Stimulated activated CD4-positive, alpha-beta T cell treated with anti-CD3 and anti-CD28 coated beads, Interleukin-12 subunit alpha, Interleukin-12 subunit beta, amount 100 ng/mL, for 4 hours (primary cell): ENCODE measurements around the gene MEGF11.

ENCODE experiments used
- DNase-seq: peaks from one replicate; pipeline ENCODE4 v3.0.0-alpha.2; 2020

Gene MEGF11

DNA sequence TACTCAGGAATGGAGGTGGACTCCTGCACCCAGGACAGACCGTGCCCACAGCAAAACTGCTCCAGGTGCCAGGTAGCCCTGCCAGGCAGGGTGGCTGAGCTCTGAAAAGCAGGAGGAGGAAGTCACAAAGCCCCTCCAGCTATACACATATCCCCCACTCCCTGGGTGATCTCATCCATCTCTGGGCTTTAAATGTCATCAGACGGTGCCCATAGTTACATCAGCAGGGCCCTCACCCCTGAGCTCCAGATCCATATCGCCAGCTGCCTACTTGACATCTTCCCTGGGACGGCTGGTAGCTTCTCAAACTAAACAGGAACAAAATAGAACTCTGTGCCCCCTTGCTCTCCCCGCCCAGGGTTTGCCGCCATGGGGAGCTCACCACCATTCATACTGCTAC lies 87.7 kb downstream of the MEGF11 start:
- no peak for DNase-seq

DNA sequence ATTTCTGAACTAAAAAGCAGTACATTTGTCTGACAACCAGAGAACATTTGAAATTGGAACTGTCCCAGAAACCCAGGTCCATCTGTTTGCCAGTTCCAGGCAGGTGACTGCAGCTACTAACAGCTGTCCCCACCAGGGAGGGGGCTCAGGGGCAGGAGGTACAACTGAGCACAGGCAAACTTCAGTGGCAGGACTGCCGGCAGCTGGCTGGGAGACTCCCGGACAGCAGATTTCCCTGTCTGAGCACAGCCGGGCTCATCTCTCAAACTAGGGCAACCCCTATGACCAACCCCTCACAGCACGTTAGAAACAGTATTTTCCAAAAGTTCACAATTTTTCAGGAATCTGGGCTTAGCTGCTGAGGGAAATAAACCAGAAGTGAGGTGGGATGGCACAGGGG lies 88.8 kb downstream of the MEGF11 start:
- no peak for DNase-seq

DNA sequence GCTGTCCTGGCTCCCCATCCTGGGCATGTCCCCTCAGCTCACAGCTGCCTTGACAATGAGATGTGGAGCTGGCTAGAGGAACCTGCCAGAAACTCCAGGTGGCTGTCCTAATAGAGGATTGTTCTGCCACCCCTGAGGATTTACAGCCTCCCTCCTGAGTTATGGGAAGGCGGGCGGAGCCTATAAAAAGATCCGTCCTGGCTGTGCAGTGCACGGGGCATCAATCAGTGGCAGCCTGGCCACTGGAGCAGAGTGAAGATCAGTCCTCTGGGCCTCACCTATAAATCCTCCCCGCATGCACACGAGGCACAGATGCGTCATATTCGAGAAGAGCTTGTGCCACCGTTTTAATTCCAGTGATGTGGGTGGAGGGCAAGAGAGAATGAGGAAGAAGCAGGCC lies 90.0 kb downstream of the MEGF11 start:
- no peak for DNase-seq

DNA sequence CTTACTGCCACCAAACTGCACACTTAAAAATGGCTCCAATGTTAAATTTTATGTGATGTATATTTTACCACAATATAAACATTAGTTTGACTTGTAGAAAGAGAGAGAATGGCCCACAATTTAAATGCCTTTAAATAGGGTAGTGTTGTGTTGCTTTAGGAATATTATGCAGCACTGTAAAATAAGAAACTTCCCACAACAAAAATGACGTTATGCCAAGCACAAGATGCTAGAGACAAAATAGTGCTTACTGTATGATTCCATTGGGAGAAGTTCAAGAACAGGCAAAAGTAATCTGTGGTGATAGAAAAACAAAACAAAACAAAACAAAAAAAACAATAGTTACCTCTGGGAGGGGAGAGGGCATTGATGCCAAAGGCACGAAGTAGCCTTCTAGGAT lies 91.3 kb downstream of the MEGF11 start:
- no peak for DNase-seq

DNA sequence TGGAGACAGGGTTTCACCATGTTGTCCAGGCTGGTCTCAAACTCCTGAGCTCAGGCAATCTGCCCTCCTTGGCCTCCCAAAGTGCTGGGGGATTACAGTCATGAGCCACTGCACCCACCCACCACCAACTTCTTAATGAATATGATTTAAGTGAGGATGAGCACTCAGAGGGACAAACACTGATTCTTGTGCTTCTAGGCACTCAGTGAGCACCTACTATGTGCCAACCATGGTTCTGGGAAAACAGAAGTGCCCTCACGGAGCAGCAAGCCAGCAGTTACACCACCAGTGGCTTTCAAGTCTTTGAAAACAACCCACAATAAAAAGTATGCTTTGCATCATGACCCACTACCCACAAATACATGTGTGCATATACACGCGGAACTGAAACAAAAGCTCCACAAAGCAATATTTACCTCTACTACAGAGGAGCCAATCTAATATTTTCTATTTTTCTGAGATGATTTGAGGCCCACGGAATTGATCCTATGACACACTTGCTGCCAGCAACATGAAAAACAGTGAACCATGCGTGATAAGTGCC lies 91.9 kb downstream of the MEGF11 start:
- DNase-seq = no peak

DNA sequence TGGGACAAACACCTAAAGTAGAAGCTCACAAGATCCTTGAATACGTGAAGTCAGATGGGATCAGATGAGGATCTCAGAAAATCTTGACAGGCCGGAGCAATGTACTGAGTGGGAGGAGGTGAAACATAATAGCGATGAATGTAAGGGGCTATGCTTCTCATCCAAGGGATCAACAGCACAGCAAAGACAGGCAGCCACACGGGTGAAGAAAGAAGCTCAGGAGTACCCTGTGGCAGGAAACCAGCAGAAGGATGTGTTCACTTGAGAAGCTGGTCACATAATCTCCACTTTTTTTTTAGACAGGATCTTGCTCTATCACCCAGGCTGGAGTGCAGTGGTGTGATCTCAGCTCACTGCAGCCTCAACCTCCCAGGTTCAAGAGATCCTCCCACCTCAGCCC lies 92.4 kb downstream of the MEGF11 start:
- no peak for DNase-seq

DNA sequence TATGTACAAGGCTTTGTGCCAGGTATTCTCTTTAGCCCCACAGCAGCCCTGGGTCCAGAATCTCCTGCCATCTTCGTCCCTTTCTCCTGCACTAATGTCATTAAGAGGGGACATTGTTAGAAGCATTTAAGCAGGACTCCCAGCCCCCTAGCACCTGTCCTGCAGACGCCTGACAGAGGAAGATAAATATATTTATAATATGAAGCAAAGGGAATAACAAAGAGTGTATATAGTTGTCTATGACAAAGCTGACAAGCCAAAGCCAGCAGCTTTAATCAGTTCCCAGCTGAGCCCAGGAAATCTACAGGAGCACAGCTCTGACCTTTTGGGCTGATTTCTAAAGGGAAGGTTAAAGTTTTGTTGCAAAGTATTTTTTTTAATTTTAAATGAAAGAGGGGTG lies 96.0 kb downstream of the MEGF11 start:
- DNase-seq = no peak

DNA sequence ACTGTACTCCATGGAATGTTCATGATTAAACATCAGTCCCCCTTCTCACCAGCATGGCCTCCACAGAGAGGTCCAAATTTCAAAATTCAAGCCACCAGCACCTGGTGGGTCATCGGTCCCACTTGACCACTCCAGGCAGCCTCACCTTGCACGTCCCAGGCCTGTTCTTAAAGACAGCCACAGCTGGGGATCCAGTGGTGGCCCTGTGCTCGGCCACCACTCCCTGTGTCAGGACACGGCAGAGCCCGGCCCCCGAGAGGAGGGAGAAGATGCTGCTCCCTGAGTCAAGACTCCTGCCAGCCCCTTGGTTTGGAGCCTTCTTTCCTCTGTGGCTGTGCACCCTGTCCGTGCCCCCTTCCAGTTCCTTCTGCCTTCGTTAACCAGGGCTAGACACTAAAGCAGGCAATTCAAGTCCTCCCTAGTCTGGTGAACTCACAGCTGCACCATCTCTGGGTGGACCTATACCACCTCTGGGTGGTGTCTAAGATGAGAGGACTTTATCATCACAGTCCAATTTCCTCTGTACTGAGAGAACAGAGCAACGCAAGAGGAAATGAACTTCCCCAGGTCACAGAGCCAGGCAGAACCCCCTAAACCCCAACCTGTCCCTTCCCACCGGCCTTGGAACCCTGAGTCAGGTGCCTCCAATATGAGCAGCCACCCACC lies 97.1 kb downstream of the MEGF11 start:
- DNase-seq = no peak

DNA sequence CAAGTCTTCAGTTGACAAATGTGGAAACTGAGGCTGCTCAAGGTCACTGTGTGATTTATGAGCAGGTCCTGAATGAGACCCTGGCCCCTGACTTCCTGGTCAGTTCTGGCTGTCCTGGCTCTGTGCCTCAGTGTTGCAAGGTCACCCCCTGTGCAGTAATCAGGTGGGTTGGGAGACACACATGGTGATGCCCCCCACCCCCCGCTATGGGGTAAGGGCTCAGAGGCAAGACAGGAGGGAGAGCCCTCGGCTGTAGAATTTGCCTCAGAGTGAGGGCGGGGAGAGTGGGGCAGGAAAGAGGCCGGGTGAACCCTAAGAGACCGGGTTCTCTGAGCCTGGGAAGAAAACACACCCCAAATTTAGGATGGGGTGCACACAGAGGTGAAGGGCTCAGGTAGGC lies 98.5 kb downstream of the MEGF11 start:
- DNase-seq = no peak

DNA sequence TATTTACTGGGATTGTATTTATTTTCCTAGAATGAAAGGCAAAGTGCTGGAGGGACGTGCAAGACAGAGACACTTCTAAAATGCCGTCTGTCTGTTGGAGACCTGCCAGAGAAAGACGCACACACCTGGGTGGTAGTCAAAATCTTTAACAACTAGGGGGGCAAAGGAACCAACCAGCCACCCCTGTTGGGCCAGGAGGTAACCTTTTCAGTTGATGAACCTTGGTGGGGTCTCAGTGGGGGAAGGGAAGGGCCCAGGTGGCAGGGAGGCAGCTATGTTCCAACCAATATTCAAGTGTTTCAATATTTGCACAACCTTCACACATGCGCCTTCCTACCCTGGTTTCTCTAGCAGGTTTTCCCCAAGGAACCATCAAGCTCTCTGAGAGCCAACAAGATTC lies 99.0 kb downstream of the MEGF11 start:
- DNase-seq = no peak

DNA sequence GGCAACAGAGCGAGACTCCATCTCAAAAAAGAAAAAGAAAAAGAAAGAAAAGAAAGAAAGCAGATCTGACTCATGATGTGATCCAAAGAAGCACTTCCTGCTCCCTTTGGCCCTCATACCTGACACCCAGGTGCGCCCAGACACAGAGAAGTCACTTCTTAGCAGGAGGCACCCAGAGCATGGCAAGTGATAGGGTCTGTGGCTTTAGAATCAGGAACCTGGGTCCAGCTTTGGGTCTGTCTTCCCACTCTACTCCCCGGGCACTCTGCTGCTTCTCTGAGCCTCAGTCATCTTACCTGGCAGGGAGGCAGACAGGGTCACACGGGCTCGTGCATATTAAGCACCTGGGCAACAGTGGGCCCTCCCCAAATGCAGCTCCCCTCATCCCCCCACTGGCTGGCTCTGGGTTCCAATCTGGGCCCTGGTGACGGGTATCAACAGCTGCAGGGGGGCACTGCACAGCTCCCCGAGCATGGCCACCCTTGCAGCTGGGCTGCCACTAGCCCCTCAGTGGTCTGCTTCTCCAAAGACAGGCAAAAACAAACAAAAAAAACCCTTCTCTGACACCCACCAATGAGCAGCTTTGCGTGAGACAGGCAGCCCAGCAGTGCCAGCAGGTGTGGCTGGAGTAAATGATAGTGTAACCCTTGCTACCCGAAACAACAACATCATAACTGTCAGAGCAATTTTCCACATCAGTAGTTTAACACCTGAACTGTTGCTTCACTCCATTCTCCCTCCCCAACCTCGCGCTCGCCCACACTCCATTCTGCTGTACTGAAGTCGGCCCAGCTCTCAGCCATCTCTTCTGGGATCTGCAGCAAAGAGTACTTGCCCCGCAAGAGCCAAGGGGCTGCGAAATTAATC lies 99.8 kb downstream of the MEGF11 start:
- DNase-seq = no peak

DNA sequence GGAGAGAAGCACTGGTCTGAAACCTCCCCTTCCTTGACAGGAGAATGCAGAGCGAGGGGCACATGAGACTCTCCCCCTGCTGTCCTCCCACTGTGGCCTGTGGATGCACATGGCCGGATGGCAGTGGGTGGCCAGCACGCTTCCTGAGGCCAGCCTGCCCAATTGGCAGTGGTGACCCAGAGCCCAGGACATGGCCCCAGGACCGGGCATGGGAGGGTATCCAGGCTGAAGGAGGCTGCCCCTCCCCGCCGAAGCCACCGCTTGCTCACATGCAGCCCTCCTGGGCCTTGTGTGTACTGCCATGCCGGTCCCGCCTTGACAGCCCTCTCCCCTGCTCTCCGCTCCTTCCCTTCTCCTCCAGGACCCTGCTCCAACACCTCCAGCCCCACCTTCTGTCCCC lies 100.9 kb downstream of the MEGF11 start:
- no peak for DNase-seq

DNA sequence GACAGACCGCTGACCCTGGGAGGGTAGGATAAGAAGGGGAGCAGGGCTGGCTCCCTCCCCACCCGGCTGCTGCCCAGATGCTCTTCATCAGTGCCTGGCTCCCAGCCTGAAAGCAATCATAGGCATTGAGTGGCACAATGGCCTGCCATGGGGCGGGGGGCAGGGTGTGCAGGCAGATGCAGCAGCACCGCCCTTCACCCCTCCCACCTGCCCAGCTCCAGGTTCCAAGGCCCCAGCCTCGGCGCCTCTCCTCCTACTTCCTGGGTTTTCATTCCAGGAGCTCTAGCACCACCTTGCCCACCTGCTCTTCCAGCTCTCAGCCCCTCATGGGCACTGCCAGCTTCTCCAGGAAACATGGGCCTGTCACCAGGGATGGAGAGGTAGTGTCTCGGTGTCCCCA lies 101.7 kb downstream of the MEGF11 start:
- DNase-seq = no peak

DNA sequence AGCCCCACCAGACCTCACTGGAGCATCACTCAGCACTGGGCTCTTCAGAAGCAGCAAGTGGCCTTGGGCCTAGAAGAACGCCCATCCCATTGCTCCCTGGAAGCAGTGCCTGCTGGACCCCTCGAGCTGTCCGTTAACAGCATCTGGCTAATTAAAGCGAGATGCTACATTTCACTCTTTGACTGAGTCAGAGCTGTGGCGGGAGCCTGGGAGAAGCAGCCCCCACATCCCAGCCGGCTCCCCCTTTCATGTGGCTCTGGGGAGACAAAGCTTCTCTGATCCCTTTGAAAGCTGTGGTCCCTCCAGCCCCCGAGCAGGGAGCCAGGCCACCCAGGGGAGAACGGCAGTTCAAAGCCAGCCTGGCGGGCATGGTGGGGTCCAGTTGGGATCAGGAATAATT lies 103.7 kb downstream of the MEGF11 start:
- no peak for DNase-seq

DNA sequence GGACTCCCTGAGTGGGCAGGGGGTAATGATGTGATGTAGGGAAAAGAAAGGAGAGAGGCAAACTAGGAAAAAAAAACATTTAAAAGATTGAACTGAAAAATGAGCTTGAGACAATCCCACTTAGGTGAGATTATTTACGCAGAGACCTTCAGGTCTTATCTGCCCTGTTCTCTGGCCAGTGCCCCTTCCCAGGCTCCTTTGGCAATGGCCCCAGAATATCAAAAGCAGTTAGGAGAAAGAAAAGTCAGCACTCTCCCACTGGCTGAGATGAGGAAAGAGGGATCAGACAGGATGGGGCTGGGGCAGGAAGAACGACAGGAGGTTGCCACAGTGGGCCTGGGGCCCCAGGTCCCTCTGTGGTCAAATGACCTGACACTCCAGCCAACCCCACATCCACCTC lies 105.4 kb downstream of the MEGF11 start:
- no peak for DNase-seq

DNA sequence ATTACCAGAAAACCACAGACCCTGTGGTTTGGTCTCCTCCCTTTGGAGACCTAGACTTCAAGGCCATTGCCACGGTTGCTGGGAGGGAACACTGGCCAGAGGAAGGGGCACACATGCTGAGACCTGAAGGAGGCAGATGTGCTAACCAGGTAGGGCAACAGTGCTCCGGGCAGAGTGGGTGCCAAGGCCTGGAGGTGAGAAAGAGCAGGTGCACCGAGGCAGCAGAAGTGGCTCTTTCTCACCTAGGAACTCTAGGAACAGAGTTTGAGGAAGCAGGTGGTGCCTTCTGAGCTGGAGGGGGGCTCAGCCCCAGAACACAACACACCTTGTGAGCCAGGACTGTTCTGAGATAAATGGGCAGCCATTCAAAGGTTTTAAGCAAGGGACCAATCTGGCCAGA lies 106.1 kb downstream of the MEGF11 start:
- no peak for DNase-seq

DNA sequence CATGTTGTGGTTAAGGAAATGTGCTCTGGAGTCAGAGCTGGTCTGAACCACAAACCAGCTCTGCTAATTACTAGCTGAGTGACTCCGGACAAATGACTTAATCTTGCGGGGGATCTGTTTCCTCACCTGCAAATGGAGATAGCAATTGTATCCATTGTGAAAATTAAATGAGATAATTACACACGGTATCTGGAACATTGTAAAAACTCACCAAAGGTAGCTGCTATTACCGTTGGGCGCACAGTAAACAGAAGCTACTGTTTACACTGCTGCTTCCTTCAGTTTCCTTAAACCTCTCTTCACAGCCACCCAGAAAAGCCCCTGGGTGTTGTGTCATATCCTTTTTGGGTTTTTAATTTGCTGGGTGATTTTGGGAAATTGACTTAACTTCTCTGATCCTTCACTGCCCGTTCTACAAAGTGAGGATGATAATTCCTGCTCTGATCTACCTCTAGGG lies 107.8 kb downstream of the MEGF11 start:
- DNase-seq = no peak

DNA sequence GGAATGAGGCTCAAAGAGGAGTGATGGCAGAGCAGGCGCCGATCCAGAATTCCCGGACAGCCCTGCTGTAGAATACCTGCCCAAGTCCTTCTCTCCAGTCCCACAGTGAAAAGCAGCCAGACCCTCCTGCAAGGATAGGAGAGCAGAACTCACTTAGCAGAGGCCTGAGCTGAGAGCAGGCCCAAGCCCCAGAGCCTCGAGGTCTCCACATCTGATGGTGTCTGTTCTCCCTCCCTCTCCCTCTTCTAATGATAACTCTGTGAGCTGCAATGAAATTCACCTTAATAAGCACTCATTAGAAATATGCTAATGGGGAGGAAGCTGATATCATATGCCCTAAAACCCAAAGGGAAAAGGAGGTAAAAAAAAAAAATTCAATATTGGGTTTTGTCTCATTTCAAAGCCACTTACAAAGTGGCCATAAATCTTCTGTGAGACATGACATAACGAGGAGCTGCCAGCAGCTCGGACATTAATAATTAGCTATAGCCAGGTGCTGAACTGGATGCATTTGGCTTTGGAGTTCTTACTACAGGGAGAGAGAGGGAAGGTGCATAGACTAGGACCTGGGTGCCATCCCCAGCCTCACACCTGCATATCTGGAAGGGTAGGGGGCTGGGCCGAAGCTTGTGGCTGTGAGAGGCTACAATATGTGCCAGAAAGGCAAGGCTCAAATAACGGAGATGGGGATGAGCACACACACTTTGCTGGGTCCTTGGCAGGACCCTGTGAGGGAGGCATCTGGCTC lies 108.4 kb downstream of the MEGF11 start:
- DNase-seq = no peak

DNA sequence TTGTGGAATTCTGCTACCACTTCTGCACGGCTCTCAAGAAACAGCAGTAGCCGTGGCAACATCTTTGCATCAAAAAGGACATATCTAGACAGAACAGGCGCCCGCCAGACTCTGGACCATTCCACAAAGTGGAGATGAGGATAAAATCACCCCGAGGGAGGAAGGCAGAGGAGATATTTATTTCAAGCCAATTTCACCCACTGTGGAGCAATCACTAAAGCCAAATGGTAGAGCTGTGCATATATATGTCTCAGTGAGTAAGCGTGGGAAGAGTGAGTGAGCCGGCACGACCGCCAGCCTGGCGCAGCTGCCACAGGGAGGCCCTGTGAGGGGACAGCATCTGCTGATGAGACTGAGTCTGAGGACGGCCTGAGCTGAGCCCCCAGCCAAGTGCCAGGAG lies 111.3 kb downstream of the MEGF11 start:
- no peak for DNase-seq

DNA sequence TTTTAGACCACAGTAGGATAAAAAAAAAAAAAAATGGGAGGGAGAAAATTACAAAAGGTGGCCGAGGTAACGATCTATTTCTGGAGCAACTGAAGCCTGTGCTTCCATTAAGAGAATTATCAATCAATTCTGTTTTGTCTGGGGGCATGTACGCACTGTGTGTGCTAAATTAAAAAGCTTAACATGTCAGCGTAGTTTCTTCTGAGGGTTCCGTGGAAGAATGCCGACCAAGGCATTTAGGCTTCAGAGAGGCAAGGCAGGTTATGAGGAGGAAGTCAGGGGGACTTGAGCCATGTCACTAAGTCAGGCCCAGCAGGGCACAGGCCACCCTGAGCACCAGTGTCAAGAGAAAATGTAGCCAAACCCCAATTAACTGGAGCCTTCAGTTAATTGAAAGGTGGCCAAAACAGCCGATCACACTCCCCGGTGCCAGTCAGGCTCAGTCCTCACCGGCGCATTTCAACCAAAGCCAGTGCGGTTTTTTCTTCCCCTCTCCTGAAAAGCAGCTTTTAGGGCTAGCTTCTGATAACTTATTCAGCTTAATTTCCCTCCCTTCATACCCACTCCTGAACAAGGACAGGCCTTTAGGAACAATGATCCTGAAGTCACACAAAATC lies 113.9 kb downstream of the MEGF11 start:
- DNase-seq = no peak

DNA sequence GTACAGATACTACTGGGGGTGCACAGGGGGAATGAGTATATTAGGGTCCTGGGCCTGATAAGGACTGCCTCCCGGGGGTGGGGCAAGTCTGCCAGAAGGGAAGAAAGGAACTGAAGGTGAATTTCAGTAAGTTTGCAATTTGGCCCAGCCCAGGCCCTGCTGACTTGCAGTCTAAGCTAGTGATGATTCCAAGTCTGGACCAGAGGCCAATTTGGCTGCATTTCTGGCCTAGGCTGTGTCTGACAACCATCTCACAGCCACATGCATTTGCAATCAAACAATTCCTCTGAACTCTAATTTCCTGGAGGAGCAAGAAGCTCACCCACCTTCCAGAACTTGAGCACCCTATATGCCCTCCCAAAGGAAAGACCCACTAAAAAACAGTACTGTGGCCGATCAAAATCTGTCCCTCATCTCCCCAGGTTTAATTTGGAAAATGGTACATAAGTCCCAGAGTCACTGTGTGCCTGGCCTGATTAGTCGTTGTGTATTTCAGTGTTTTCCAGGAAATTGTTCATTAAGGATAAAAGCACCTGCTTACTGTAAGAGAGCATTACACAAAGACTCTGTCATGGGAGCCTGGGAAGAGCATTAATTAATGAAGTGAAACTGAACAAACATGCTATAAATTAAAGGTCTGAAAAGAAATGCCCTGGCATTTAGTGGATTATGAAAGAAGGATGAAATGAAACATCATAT lies 114.5 kb downstream of the MEGF11 start:
- DNase-seq = no peak

DNA sequence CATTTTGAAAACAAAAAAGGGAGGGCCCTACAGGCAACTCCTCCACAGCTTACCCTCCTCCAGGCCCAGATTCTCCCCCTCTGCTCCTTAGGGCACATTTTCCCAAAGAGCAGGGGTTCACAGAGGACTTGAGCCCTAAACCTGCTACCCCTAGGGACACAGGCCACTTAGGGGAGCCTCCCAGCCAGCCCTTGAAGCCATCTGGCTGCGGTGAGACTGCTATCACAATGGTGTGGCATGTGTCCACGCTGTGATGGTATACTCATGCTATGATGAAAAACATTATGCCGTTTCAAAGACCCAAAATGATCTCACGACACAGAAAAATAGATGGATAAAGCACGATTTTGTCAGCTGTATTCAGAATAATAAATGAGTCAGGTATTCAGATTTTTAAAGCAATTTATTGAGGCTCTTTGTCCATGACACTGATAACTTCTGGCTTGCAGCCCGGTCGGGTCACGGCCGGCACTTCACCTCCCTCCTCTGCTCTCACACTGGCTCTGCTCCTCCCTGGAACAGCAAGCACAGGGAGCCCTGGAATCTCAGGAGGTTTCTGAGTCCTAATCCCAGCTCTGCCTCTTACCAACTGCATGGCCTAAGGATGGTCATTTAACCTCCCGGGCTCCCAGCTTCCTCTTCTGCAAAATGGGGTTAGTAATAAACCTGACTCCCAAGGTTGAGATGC lies 115.3 kb downstream of the MEGF11 start:
- DNase-seq = no peak
